GM23338 (cell line): ENCODE data around the gene SYT5. TPM values are rescaled to one million over a fixed set of nuclear protein-coding genes. Genes with fewer than 3 reads are reported as not detected.

ENCODE experiments used
- ATAC-seq: fragments of 200-7000 bp; cut with Tn5 transposase; 3 replicates; pipeline ENCODE4 v1.9.1; 2020
- DNase-seq: peaks from one replicate; pipeline ENCODE4 v3.0.0-alpha.2; 2015; ENCODE audit warnings: low spot score
- H2AFZ ChIP-seq: fragments of 200-600 bp; sonication (generic); 2 replicates; pipeline ENCODE4 v1.8.0; 2016; ENCODE audit warnings: antibody characterized with exemption, mild to moderate bottlenecking, moderate library complexity
- H3F3A ChIP-seq: fragments of 200-600 bp; sonication (generic); replicated peaks from 2 replicates; pipeline ENCODE4 v1.8.0; 2017; ENCODE audit warnings: antibody characterized with exemption, mixed run types, low read depth
- H3K27ac ChIP-seq: fragments of 200-600 bp; sonication (generic); 2 replicates; pipeline ENCODE4 v1.6.1; 2016; ENCODE audit warnings: low read depth
- H3K27me3 ChIP-seq: fragments of 200-600 bp; sonication (generic); 2 replicates; pipeline ENCODE4 v1.8.0; 2016; ENCODE audit warnings: mild to moderate bottlenecking, mixed run types, moderate library complexity; ENCODE audit not compliant: insufficient read depth
- H3K36me3 ChIP-seq: fragments of 200-600 bp; sonication (generic); 2 replicates; pipeline ENCODE4 v1.8.0; 2016; ENCODE audit warnings: mild to moderate bottlenecking; ENCODE audit not compliant: insufficient read depth
- H3K4me1 ChIP-seq: fragments of 200-600 bp; sonication (generic); 2 replicates; pipeline ENCODE4 v1.8.0; 2016; ENCODE audit warnings: mild to moderate bottlenecking, moderate library complexity; ENCODE audit not compliant: insufficient read depth
- H3K4me2 ChIP-seq: fragments of 200-600 bp; sonication (generic); 2 replicates; pipeline ENCODE4 v1.7.1; 2017; ENCODE audit warnings: mixed run types
- H3K4me3 ChIP-seq: fragments of 200-600 bp; sonication (generic); 2 replicates; pipeline ENCODE4 v1.6.1; 2016; ENCODE audit warnings: mixed run types
- H3K79me2 ChIP-seq: fragments of 200-600 bp; sonication (generic); replicated peaks from 2 replicates; pipeline ENCODE4 v1.8.0; 2017; ENCODE audit warnings: mild to moderate bottlenecking; ENCODE audit not compliant: insufficient read depth
- H3K9me2 ChIP-seq: fragments of 200-600 bp; sonication (generic); 2 replicates; pipeline ENCODE4 v1.8.0; 2017; ENCODE audit not compliant: insufficient read depth
- H4K20me1 ChIP-seq: fragments of 200-600 bp; sonication (generic); replicated peaks from 2 replicates; pipeline ENCODE4 v1.8.0; 2017; ENCODE audit warnings: mild to moderate bottlenecking; ENCODE audit not compliant: insufficient read depth
- H3K27ac Mint-ChIP-seq: 2 replicates; pipeline ENCODE4 v1.8.0; 2020; ENCODE audit warnings: inconsistent platforms, mild to moderate bottlenecking, moderate library complexity, mixed read lengths
- H3K27me3 Mint-ChIP-seq: 3 replicates; pipeline ENCODE4 v1.8.0; 2022; ENCODE audit warnings: low read depth, mild to moderate bottlenecking, moderate library complexity, mixed read lengths, inconsistent platforms; ENCODE audit not compliant: insufficient read depth, poor library complexity
- H3K36me3 Mint-ChIP-seq: 3 replicates; pipeline ENCODE4 v1.8.0; 2021; ENCODE audit warnings: low read depth, mild to moderate bottlenecking, inconsistent platforms, moderate library complexity, mixed read lengths
- H3K4me1 Mint-ChIP-seq: 3 replicates; pipeline ENCODE4 v1.8.0; 2020; ENCODE audit warnings: mild to moderate bottlenecking, inconsistent platforms, mixed read lengths
- H3K4me3 Mint-ChIP-seq: 3 replicates; pipeline ENCODE4 v1.8.0; 2021; ENCODE audit warnings: moderate library complexity, mild to moderate bottlenecking, inconsistent platforms, mixed read lengths
- H3K9me3 Mint-ChIP-seq: 3 replicates; pipeline ENCODE4 v1.8.0; 2020; ENCODE audit warnings: moderate library complexity, mild to moderate bottlenecking, inconsistent platforms, mixed read lengths
- EZH2phosphoT487 ChIP-seq: fragments of 200-600 bp; sonication (generic); IDR thresholded peaks from one replicate; pipeline ENCODE4 v1.8.1; 2018; ENCODE audit warnings: antibody characterized with exemption; ENCODE audit not compliant: unreplicated experiment
- POLR2AphosphoS5 ChIP-seq: IDR thresholded peaks from 2 replicates; pipeline ENCODE4 v1.6.1; 2016; ENCODE audit warnings: antibody characterized with exemption, low read depth
- STAT1 ChIP-seq: IDR thresholded peaks from one replicate; pipeline ENCODE4 v1.6.1; 2016; ENCODE audit warnings: antibody characterized with exemption; ENCODE audit not compliant: unreplicated experiment
- polyA plus RNA-seq: library from polyadenylated mRNA; unstranded; fragments of >200 nt; fragmentation: Nextera tagmentation; extraction: Ambion mirVana; gene quantifications from 2 replicates; pipeline ENCODE4 v1.2.1, GENCODE V29; 2016
- total RNA-seq: library from RNA; depleted of rRNA; stranded (reverse); fragments of >200 nt; shearing (Covaris generic); gene quantifications from 2 replicates; pipeline ENCODE4 v1.2.3, GENCODE V29; 2014
- TF ChIP-seq, protein P1 (sequence below), 2 experiments: fragments of 200-600 bp in 1 of 2; sonication (generic) in 1 of 2; conservative IDR thresholded peaks; 2 replicates each; pipeline versions ENCODE4 v1.5.1 to v1.6.1; 2016 to 2017; ENCODE audit warnings: antibody characterized with exemption in 2 of 2, low read depth in 2 of 2, mild to moderate bottlenecking in 2 of 2, moderate library complexity in 1 of 2
- TF ChIP-seq, protein P2 (sequence below): IDR thresholded peaks from 2 replicates; pipeline ENCODE4 v1.6.1; 2016; ENCODE audit warnings: antibody characterized with exemption

Gene SYT5
- total and polyA plus RNA-seq, 2 experiments from 2014 or later = 2.1 to 4.7 TPM

DNA sequence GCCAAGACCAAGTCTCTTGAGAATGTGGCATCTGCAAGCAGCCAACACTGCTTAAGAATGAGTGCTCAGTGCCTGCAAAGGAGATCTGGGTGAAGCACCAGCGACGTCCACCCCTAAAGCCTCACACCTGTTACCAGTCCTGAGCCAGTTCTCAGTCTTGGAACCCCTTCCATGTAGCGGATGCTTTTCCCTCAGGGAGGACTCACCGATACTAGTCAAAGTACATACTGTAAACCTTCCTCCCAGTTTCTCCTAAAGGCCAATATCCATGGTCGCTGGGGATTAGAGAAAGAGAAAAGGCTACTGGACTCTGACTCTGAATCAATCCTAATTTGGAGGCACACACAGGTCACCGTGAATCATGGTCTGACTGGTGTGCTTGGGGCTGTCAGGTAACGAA is 33.5 kb upstream of the SYT5 start:
- Mint-ChIP-seq H3K9me3 (peaks cover 56% of the 10 kb centered on the region), H3K4me1 (peaks cover 5% of the 10 kb centered on the region; the same call in 1 of the 3 replicates), H3K27me3 (peaks cover 19% of the 10 kb centered on the region), H3K36me3 (peaks cover 13% of the 10 kb centered on the region), H3K4me3 (no peak overlapping the region), H3K27ac (no peak overlapping the region)
- Histone ChIP-seq H3K9me2 (no peaks in the 10 kb centered on the region), H3K27me3 (no peaks in the 10 kb centered on the region), H3K4me1 (peaks cover 4% of the 10 kb centered on the region; the same call in 1 of the 2 replicates), H4K20me1 (peaks cover 5% of the 10 kb centered on the region; the same call in 1 of the 2 replicates), H3K36me3 (no peaks in the 10 kb centered on the region), H3K79me2 (no peaks in the 10 kb centered on the region), H3K27ac (no peak overlapping the region), H3K4me3 (no peak overlapping the region), H3K4me2 (no peak overlapping the region), H2AFZ (no peak overlapping the region), H3F3A (0 out of 2 replicates have a peak, but pooled peaks cover 6% of the 10 kb centered on the region)
- DNase-seq (no peak), ATAC-seq (no peak)
- TF ChIP-seq EZH2phosphoT487 (no peak), STAT1 (no peak)

DNA sequence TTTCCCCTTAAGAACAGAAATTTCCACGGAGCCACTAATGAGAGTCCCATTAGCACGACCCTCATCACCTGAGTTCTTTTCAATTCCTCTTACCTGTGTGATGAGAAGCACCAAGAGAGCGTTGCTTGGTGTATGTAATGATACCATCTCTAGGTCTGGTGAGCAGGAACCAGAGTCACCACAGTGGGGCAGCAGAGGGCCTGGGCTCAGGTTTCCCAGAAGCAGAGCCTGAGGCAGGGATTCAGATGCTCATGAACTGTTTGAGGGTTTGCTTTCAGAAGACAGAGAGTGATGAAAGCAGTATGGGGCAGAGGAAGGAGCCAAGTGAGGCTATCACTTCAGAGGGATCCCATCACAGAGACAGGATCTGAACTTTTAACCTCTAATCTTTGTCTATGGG is 32.4 kb upstream of the SYT5 start:
- Histone ChIP-seq H2AFZ (no peak overlapping the region), H3K4me2 (no peak overlapping the region)
- no peak overlapping the region for H3K27ac Mint-ChIP-seq

More for the DNA sequence above, 32.4 kb upstream of the SYT5 start:
- H3K27ac ChIP-seq = no peak overlapping the region
- no peaks in the 10 kb centered on the region for H3K79me2 ChIP-seq
- DNase-seq (peak; percentile 44), ATAC-seq (no peak)
- no peaks in the 10 kb centered on the region for H3K36me3 ChIP-seq
- H3K9me2 ChIP-seq = no peaks in the 10 kb centered on the region
- TF ChIP-seq, protein P1, sequence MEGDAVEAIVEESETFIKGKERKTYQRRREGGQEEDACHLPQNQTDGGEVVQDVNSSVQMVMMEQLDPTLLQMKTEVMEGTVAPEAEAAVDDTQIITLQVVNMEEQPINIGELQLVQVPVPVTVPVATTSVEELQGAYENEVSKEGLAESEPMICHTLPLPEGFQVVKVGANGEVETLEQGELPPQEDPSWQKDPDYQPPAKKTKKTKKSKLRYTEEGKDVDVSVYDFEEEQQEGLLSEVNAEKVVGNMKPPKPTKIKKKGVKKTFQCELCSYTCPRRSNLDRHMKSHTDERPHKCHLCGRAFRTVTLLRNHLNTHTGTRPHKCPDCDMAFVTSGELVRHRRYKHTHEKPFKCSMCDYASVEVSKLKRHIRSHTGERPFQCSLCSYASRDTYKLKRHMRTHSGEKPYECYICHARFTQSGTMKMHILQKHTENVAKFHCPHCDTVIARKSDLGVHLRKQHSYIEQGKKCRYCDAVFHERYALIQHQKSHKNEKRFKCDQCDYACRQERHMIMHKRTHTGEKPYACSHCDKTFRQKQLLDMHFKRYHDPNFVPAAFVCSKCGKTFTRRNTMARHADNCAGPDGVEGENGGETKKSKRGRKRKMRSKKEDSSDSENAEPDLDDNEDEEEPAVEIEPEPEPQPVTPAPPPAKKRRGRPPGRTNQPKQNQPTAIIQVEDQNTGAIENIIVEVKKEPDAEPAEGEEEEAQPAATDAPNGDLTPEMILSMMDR (conservative IDR thresholded peaks at IDR 0.05; ENCODE audit: low read depth in 2 of 2) = peak; percentile 51 to 58
- no peak for TF ChIP-seq POLR2AphosphoS5
- TF ChIP-seq EZH2phosphoT487 = no peak
- TF ChIP-seq, protein P2, sequence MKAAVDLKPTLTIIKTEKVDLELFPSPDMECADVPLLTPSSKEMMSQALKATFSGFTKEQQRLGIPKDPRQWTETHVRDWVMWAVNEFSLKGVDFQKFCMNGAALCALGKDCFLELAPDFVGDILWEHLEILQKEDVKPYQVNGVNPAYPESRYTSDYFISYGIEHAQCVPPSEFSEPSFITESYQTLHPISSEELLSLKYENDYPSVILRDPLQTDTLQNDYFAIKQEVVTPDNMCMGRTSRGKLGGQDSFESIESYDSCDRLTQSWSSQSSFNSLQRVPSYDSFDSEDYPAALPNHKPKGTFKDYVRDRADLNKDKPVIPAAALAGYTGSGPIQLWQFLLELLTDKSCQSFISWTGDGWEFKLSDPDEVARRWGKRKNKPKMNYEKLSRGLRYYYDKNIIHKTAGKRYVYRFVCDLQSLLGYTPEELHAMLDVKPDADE = no peak
- H3K27me3 ChIP-seq = no peaks in the 10 kb centered on the region
- H3K4me1 ChIP-seq = peaks cover 4% of the 10 kb centered on the region; the same call in 1 of the 2 replicates
- Mint-ChIP-seq H3K4me3 (no peak overlapping the region), H3K9me3 (peaks cover 56% of the 10 kb centered on the region), H3K36me3 (peaks cover 13% of the 10 kb centered on the region), H3K4me1 (peaks cover 5% of the 10 kb centered on the region; the same call in 1 of the 3 replicates), H3K27me3 (peaks cover 19% of the 10 kb centered on the region)
- peaks cover 2% of the 10 kb centered on the region; the same call in 1 of the 2 replicates for H4K20me1 ChIP-seq
- no peak overlapping the region for H3K4me3 ChIP-seq
- H3F3A ChIP-seq = 0 out of 2 replicates have a peak, but pooled peaks cover 6% of the 10 kb centered on the region
